A673 (cell line): ENCODE results near the gene CDH1. TPM values are rescaled to one million over a fixed set of nuclear protein-coding genes. Genes with fewer than 3 reads are reported as not detected.

ENCODE experiments used
- BruUV-seq: library from RNA; stranded (reverse); fragments of 400-500 nt; replicated peaks from 2 replicates; lab custom pipeline; 2021; lab: Mats Ljungman, UMichigan
- CTCF ChIA-PET: fragments of 300-600 bp; sonication (Branson Sonifier 250); formaldehyde crosslinking; loops from one replicate; lab custom pipeline; 2022; ENCODE audit warnings: antibody characterized with exemption; lab: Charles Lee
- POLR2A ChIA-PET: fragments of 300-600 bp; sonication (Branson Sonifier 250); formaldehyde crosslinking; loops from one replicate; lab custom pipeline; 2022; ENCODE audit warnings: antibody characterized with exemption; ENCODE audit not compliant: low non-redundant PET; lab: Charles Lee
- DNase-seq: peaks from one replicate; pipeline ENCODE4 v3.0.0-alpha.2; 2015; ENCODE audit warnings: low spot score
- H3K27ac ChIP-seq: fragments of 200-600 bp; sonication (generic); 2 replicates; pipeline ENCODE4 v1.5.1; 2016; ENCODE audit warnings: mixed run types, low read depth, mild to moderate bottlenecking, mixed read lengths, antibody characterized with exemption, low read length; ENCODE audit not compliant: poor library complexity, severe bottlenecking
- H3K27me3 ChIP-seq: fragments of 200-600 bp; sonication (generic); replicated peaks from 2 replicates; pipeline ENCODE4 v1.6.1; 2017; ENCODE audit warnings: mixed run types, low read depth, mild to moderate bottlenecking, mixed read lengths, antibody characterized with exemption, low read length; ENCODE audit not compliant: insufficient read depth, poor library complexity
- H3K36me3 ChIP-seq: fragments of 200-600 bp; sonication (generic); 2 replicates; pipeline ENCODE4 v1.6.1; 2016; ENCODE audit warnings: mixed run types, mild to moderate bottlenecking, mixed read lengths, antibody characterized with exemption, low read length; ENCODE audit not compliant: insufficient read depth, poor library complexity, severe bottlenecking
- H3K4me1 ChIP-seq: fragments of 200-600 bp; sonication (generic); 2 replicates; pipeline ENCODE4 v1.6.1; 2017; ENCODE audit warnings: mixed run types, mild to moderate bottlenecking, mixed read lengths, antibody characterized with exemption, low read length; ENCODE audit not compliant: insufficient read depth, poor library complexity, severe bottlenecking
- H3K4me3 ChIP-seq: fragments of 200-600 bp; sonication (generic); 2 replicates; pipeline ENCODE4 v1.5.1; 2016; ENCODE audit warnings: low read depth, mixed run types, mild to moderate bottlenecking, mixed read lengths, low read length; ENCODE audit not compliant: poor library complexity, severe bottlenecking
- H3K9me3 ChIP-seq: fragments of 200-600 bp; sonication (generic); 2 replicates; pipeline ENCODE4 v1.6.1; 2016; ENCODE audit warnings: mixed run types, low read depth, mild to moderate bottlenecking, mixed read lengths, antibody characterized with exemption, low read length; ENCODE audit not compliant: poor library complexity, severe bottlenecking
- EZH2 ChIP-seq: fragments of 200-600 bp; sonication (generic); IDR thresholded peaks from 2 replicates; pipeline ENCODE4 v1.6.1; 2017; ENCODE audit warnings: borderline replicate concordance, low read depth, mild to moderate bottlenecking, mixed read lengths, antibody characterized with exemption, low read length; ENCODE audit not compliant: poor library complexity, severe bottlenecking
- intact Hi-C: fragments of 100-400 bp; cut with micrococcal nuclease; formaldehyde crosslinking; loops from one replicate; pipeline ENCODE4 v1.10.0; 2022; ENCODE audit not compliant: unreplicated experiment
- total RNA-seq: library from RNA; stranded (reverse); gene quantifications from 2 replicates; pipeline ENCODE4 v1.2.3, GENCODE V29; 2021
- TF ChIP-seq, protein P1 (sequence below): fragments of 300-800, 200-600 bp; sonication (generic); conservative IDR thresholded peaks from 2 replicates; pipeline ENCODE4 v1.5.1; 2017; ENCODE audit warnings: low read depth, mild to moderate bottlenecking, antibody characterized with exemption, low read length, moderate library complexity, mixed read lengths

CDH1 gene
- total RNA-seq, 1 experiment from 2014 or later = 0.06 TPM

DNA sequence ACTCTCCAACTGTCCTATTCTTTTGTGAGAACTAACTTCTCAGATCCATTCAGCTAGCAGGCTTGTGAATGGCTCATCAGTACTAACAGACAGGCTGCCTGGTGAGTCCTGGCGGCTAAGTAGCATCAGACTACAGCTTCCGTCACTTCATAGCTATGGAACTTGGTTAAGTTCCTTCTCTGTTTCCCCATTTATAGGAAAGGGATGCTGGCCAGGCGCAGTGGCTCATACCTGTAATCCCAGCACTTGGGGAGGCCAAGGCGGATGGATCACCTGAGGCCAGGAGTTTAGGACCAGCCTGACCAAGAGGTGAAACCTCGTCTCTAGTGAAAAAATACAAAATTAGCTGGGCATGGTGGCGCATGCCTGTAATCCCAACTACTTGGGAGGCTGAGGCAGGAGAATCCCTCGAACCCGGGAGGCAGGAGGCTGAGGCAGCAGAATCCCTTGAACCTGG lies 56.3 kb downstream of the CDH1 start:
- no peaks in the 10 kb centered on the region for H3K36me3 ChIP-seq
- H3K27me3 ChIP-seq = no peaks in the 10 kb centered on the region
- no peak for TF ChIP-seq EZH2
- TF ChIP-seq, protein P1, sequence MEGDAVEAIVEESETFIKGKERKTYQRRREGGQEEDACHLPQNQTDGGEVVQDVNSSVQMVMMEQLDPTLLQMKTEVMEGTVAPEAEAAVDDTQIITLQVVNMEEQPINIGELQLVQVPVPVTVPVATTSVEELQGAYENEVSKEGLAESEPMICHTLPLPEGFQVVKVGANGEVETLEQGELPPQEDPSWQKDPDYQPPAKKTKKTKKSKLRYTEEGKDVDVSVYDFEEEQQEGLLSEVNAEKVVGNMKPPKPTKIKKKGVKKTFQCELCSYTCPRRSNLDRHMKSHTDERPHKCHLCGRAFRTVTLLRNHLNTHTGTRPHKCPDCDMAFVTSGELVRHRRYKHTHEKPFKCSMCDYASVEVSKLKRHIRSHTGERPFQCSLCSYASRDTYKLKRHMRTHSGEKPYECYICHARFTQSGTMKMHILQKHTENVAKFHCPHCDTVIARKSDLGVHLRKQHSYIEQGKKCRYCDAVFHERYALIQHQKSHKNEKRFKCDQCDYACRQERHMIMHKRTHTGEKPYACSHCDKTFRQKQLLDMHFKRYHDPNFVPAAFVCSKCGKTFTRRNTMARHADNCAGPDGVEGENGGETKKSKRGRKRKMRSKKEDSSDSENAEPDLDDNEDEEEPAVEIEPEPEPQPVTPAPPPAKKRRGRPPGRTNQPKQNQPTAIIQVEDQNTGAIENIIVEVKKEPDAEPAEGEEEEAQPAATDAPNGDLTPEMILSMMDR = no peak
- intact Hi-C loops = no loop called here
- H3K9me3 ChIP-seq = no peaks in the 10 kb centered on the region
- no peak overlapping the region for H3K27ac ChIP-seq
- H3K4me1 ChIP-seq = no peaks in the 10 kb centered on the region
- ChIA-PET CTCF (interaction anchor here (0.6 kb wide), 1 partner anchor 120 kb away, joined by 5 read pairs; no protein-coding TSS in a partner anchor), POLR2A (no interaction called here)
- H3K4me3 ChIP-seq = no peak overlapping the region
- DNase-seq = no peak
- no TSS peak for BruUV-seq

DNA sequence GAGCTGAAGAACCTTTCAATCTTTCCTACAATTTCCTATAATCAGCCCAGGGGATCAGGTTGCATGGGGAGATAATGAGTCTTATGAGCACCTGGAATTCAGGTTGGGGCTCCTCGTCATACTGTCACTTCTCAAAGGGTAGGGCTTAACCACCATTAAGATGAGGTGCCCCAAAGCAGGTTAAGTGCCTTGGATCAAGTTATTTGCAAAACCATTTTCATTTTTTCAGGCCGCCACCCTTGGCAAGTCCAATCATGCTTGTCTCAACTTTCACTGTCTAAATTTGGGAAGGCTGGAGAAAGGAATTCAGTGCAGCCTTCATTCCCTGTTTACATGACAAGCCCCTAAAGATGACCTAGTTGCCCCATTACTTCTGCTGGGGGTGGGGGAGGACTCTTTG lies 61.3 kb downstream of the CDH1 start:
- Histone ChIP-seq H3K4me1 (no peaks in the 10 kb centered on the region), H3K36me3 (no peaks in the 10 kb centered on the region), H3K4me3 (no peak overlapping the region), H3K27me3 (no peaks in the 10 kb centered on the region), H3K9me3 (no peaks in the 10 kb centered on the region), H3K27ac (no peak overlapping the region)
- ChIA-PET POLR2A (no interaction called here), CTCF (interaction anchor here (0.6 kb wide), 1 partner anchor 30 kb away, joined by 3 read pairs; no protein-coding TSS in a partner anchor)
- TF ChIP-seq, protein P1 = no peak
- TF ChIP-seq EZH2 = no peak
- intact Hi-C loops = no loop called here
- DNase-seq = no peak
- no TSS peak for BruUV-seq

- TF ChIP-seq, protein P1 = peak; percentile 80
- TF ChIP-seq EZH2 = no peak
- POLR2A ChIA-PET = interaction anchor here (0.6 kb wide), 1 partner anchor 89 kb away, joined by 5 read pairs; no protein-coding TSS in a partner anchor
- CTCF ChIA-PET = no interaction called here
- no peak overlapping the region for H3K4me3 ChIP-seq
- no peaks in the 10 kb centered on the region for H3K27me3 ChIP-seq
- no peaks in the 10 kb centered on the region for H3K9me3 ChIP-seq
- no peaks in the 10 kb centered on the region for H3K4me1 ChIP-seq
- intact Hi-C loops = loop anchor here (1.0 to 2.0 kb wide), 2 partner anchors 96 to 272 kb away; no protein-coding TSS in a partner anchor
- H3K27ac ChIP-seq = no peak overlapping the region
- H3K36me3 ChIP-seq = no peaks in the 10 kb centered on the region
- peak; percentile 80 for DNase-seq
- no TSS peak for BruUV-seq
Observed at GRCh38 chr16:68800257-68800875, 63.3 kb downstream of the CDH1 start.
